HPDE6-E6E7 (cell line): ENCODE measurements around the gene USP16.
"Not testable (repeated sequence)": the region's sequence is repeated elsewhere in the genome, so short reads cannot be mapped to it uniquely, and the experiment has no call there.

Experiments
- DNase-seq: peaks from one replicate; pipeline ENCODE4 v3.0.0; 2011; ENCODE audit warnings: missing footprints; ENCODE audit errors: extremely low spot score

Gene USP16

DNA sequence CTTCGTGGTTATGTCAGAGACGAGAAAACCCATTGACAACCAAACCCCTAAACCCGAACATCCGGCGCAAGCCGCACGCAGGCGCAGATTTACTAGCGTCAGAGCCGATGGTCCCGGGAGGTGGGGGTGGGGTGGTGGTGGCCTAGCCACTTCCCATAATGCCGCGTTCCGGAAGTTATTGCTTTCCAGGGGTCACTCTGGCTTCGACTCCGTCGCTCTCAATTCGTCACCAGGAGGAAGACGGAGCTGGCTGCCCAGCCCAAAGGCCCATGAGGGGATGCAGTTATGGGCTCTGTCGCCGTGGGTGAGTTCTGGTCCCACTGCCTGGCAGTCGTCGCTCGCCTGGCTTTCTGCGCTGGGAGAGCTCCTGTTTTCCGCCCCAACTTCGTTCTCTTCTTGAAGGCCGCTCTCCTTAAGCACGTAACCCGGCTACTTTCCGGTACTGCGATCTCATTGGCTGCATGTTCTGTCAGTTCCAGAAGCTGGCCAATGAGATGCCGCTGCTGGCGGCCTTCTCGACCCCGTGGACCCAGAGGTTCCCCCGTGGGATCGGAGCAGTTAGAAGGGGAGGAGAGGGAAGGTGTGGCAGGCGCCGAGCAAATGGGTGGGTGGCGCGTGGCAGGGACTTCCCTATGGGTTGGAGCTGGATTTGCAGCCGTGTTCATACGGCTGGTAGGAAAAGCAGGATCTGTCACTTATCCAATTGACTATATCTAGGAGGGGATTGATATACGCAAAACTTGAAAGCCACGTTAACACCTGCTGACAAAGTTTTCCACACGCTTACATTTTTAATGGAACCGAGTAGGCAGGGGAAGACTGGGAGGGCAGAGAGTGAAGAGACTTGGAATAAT, at the start of gene USP16:
Gene USP16 (plus strand): TSS at position 195 of the 854 bp plus-strand sequence. CDS start 3,246 bp downstream, outside the sequence.
- DNase-seq, result peak; percentile 99

DNA sequence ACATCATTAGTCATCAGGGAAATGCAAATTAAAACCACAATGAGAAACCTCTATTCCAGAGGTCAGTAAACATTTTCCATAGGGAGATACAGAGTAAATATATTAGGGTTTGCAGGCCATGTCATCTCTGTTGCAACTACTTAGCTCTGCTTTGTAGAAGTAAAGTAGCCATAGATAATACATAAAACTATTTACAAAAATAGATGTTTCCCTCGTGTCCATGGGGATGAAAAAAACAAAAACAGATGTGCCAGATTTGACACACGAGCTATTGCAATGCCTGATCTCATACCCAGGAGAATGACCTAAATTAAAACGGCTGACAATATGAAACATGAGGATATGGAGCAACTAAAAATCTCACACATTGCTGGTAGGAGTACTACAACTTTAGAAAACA, 49.1 kb upstream of the USP16 start:
- DNase-seq, result no peak

DNA sequence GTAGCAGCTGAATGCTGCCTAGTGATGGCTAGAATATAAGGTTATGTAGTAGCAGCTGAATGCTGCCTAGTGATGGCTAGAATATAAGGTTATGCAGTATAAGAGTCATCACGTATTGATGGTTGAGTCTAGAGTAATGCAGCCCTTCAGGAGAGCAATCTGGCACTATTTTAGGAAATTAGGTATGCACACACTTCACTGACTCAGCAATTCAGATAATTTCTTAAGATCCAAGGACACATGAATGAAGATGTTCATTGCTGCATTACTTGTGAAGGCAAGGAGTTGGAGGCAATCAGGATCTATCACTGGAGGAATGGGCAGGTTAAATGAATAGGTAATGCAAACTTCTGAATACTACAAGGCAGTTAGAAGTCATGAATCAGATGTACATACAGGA, 45.4 kb upstream of the USP16 start:
- no peak for DNase-seq

DNA sequence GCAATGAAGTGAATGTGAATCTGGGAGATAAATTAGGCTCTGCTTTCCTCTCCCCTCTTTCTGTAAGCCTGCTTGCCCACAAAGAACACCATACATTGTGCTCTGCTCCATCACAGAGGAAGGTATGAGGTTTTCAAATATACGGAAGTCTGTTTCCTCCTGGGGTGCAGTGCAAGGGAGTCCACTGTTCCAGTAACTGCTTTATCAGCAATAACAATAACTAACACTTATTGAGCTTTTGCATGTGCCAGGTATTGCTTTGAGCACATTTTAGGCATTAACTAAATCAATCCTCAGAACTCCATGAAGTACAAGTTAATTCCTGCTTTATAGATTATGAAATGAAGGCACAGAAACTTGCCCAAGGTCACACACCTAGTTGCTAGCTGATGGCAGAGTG, 41.8 kb upstream of the USP16 start:
- no peak for DNase-seq

- no peak for DNase-seq
Observed at GRCh38 chr21:28986677-28987076, 37.8 kb upstream of the USP16 start.

DNA sequence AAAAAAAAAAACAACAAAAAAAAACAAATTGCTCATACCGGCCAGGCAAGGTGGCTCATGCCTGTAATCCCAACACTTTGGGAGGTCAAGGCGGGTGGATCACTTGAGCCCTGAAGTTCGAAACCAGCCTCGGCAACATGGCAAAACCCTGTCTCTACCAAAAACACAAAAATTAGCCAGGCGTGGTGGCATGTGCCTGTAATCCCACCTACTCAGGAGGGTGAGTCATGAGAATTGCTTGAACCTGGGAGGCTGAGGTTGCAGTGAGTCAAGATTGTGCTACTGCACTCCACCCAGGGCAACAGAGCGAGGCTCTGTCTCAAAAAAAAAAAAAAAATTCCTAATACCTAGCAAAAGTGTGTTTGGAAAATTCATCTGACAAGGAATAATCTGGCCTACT, 36.3 kb upstream of the USP16 start:
- DNase-seq, result not testable (repeated sequence)

GRCh38 chr21:28991861-28992525, 32.5 kb upstream of the USP16 start:
- DNase-seq, result peak; percentile 5

GRCh38 chr21:28992526-28993292, 31.8 kb upstream of the USP16 start, which contains the start of gene LTN1:
LTN1 (minus strand) TSS chr21:28992877; CDS start chr21:28992805, 72 bp downstream.
- DNase-seq, result peak; percentile 97

DNA sequence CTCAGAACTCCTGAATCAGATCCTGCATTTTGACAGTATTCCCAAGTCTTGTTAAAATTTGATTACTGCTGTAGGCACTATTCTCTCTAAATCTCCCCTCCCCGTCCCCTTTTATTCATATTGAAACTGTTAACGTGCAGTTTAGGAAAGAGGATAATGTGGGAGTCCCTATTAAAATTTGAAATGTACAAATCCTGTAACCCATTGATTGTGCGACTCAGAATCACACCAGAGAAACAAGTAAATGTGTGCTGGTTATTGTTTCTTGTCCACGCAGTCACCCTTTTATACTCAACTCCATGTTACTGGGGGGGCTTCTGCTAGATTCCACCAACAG, 31.2 kb upstream of the USP16 start:
- no peak for DNase-seq

DNA sequence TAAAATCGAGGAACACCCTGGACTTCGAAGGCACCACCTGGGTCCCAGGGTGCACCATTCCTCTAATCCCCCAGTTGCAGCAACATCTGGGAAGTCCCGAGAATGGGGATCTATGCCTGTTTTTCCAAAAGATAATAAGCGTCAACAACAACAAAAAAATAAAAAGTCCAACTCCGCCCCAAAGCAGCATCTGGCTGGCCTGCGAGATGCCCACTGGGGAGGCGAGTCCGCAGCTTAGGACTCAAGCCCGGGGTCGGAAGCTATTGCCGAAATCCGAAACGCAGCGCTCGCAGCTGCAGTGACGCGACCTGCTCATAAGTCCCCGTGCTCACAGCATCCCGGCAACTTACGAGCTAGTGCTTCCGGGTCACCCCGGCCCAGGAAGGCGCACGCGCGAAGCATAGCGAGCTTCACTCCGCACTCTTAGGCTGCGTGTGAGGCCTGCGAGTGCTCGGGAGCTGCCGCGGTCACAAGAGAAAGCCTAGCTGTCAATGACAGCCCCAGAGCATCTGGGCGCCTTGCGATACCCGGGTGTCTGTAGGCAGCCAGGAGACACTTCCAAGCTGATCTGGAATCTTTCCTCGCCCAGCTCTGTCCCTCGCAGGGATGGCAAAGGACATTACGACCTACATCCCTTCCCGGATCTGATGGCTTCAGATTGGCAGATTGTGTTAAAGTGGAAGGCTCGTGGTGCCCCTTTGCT, 21.9 kb upstream of the USP16 start:
- DNase-seq, result peak; percentile 95

GRCh38 chr21:29005696-29006095, 18.8 kb upstream of the USP16 start:
- DNase-seq, result no peak

GRCh38 chr21:29007135-29007534, 17.3 kb upstream of the USP16 start:
- DNase-seq, result no peak

GRCh38 chr21:29007810-29008209, 16.7 kb upstream of the USP16 start:
- no peak for DNase-seq

GRCh38 chr21:29008367-29008766, 16.1 kb upstream of the USP16 start:
- DNase-seq, result no peak

- not testable (repeated sequence) for DNase-seq
Observed at GRCh38 chr21:29011236-29011635, 13.2 kb upstream of the USP16 start.

DNA sequence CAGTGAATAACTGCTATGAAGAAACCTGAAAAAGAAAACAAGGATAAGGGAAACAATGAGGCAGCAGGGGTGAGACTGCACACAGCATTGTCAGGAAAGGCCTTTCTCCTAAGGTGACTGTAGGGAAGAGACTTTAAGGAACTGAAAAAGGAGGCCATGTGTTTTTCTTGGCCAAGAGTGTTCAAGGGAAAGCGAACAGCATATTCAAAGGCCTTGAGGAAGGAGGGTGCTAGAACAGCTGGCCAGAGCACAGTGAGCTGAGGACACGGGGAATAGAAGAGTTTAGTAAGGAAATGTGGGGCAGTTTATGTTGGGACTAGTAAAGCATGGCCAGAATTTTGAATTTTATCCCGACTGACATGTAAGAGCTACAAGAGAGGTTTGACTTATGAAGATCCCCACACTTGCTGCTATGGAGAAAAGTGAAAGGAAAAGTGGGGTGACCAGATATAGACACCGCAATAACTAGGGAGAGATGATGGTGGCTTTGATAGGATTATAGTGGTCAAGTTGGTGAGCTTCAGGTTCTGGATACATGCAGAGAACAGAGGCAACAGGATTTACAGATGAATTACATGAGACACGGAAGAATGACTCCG, 6.7 kb upstream of the USP16 start:
- no peak for DNase-seq

- DNase-seq, result no peak
Observed at GRCh38 chr21:29018540-29018939, 5.9 kb upstream of the USP16 start.

- DNase-seq, result no peak
Observed at GRCh38 chr21:29022166-29022565, 2.3 kb upstream of the USP16 start.

DNA sequence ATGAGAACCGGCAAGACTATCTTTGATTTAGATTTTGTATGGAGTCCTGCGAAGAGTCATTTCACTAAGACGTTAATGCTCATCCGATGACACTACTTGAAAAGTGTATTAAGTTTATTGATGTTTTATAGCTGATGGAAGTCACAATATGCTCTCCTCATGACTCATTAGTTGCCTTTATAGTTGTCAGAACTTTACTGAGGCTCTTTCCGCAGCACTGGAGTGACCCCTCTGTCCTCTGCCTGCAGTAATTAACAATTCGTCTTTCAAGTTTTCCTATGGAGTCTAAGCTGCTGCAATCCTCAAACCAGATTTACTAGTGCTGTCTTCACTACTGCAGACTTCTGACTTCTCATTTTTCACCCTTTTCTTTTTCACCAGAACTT, 853 bp downstream of the USP16 start:
- DNase-seq, result no peak

DNA sequence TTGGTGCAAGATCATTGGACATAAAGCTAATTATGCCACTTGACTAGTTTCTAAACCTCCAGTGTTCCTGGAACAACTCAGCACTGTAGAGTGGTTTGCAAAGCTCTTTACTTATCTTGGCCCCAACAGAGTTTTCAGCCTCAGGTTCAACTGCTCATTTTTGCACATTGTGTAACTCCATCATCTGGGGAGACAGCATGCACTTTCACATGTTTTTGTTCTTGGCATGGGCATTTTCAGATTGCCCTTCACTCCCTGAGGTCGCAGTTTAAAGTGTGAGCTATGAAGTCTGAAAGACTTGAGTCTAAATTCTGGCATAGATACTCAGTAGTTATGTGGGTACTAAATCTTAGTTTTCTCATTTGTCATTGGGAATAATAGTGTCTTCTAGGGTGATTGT, 5.1 kb downstream of the USP16 start:
- no peak for DNase-seq

DNA sequence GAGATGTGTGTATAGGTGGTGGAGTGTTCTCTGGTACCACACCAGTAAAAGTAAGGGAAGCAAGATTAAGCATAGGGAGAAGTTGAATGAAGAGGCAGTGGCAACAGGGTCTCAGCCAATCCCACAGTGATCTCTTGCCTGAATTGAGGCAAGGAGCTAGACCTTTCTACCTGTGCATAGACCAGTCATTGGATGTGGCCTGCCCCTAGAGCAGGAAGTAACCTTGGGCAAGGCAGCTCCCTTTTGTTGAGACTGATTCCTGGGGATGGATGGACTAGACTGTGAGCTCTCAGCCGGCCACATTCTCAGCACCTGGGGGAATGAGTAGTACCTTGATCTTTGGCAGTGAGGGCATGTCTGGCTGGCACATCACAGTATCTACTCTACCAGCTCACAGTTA, 6.4 kb downstream of the USP16 start:
- DNase-seq, result no peak
